Myocyte (in vitro differentiated cells): ENCODE results near the gene PEX10. TPM values are rescaled to one million over a fixed set of nuclear protein-coding genes. Genes with fewer than 3 reads are reported as not detected.

Experiments
- DNase-seq: peaks from one replicate; pipeline ENCODE4 v3.0.0-alpha.2; 2012; ENCODE audit warnings: low read depth
- total RNA-seq: library from RNA; depleted of rRNA; stranded (reverse); fragments of >200 nt; gene quantifications from 2 replicates; pipeline ENCODE4 v1.2.3, GENCODE V29; 2014

PEX10 gene
- total RNA-seq, 1 donor from 2014 or later = 54.4 TPM

DNA sequence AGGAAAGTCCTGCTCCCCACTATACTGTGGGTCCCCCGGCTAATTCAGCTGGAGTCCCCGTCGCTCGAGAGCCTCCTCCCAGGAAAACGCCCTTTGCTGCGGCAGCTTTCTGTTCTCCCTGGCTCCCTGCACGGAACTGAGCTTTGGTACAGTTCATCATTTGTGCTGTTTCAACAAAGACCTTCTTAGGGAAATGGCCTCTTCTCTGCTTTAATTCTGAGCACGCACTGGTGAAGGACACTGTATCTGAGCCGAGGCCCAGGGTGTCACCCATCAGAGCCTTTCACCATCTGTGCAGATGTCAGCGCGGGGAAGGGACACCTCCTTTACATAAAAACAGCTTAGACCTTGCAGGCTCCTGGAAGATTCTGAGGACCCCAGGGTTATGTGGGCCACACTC lies 13.5 kb upstream of the PEX10 start:
- DNase-seq = no peak

- no peak for DNase-seq
Observed at GRCh38 chr1:2422523-2422922, 10.2 kb upstream of the PEX10 start.

GRCh38 chr1:2419416-2419815 lies 7.1 kb upstream of the PEX10 start:
- no peak for DNase-seq

DNA sequence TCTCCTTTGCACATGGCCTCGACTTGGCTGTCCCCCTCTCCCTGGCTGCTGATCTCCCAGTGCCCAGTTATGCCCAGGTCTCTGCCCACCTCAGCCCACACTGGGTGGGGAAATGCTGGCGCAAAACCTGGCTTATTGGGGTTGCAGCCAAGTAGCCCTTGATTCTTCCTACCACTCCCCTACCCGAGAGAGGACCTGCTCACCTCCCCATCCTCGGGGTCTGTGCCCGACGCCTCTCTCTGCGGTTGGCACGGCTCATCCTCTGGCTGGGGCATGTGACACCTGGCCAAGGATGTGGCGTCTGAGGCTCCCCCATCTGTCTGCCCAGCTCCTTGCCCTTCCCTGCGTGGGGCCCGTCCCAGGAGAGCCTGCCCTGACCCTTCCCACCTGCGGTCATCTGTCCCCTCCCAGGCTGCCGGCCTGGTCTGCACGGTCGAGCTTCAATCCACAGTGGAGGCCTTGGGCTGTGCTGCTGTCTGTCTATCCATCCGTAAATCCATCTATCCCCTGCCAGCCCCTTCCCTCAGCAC lies 6.5 kb upstream of the PEX10 start:
- no peak for DNase-seq

GRCh38 chr1:2417833-2418225 lies 5.5 kb upstream of the PEX10 start:
- no peak for DNase-seq

DNA sequence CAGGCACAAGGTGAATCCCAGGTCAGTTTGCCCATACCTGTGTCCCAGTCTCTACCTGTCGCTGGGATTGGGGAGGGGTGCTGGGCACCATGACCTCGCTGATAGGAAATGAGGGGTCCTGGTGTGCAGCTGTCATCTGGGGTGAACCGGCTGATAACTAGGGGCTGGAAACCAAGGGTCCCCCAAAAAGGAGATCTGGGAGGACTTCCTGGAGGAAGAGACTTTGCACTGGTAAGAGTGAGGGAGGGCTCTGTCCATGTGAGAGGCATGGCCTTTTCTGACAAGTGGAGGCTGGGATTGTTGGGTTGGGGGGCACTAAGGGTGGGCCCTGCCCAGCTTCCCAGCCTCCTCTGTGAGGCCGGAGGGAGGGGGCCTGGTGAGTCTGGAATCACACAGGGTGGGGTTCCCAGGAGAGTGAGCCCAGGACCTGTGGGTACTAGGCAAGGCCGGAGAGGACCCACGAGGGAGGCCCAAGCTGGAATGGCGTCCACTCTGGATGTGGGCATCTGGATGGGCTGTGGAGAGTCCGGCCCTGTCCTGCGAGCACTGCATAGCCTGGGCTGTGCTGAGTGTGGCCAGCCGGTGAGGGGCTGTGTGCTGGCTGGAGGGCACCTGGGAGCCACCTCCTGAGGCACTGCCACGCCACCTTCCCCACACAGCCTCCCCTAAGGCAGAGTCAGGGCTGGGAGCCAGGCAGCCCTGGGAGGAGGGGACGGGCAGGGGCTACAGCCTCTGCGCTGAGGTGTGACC lies 4.9 kb upstream of the PEX10 start:
- no peak for DNase-seq

DNA sequence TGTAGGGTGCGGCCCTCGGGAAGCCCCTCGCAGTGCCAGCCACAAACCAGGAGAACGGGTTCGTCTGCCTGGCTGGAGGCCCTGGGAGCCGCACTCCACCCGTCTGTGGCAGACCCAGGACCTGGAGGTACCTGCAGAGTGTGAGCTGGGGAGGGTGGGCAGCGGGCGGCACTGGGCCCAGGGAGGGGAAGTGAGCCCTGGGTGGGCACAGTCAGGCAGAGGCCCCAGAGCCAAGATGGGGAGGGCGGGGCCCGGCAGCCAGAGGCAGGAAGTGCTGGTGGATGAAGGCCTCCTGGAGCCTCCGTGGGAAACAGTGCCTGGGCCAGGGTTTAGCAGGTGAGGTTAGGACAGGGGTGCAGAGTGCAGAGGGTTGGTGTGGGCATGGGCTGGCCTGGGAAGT lies 4.0 kb upstream of the PEX10 start:
- DNase-seq = no peak

- no peak for DNase-seq
Observed at GRCh38 chr1:2415801-2416208, 3.4 kb upstream of the PEX10 start.

GRCh38 chr1:2415337-2415736 lies 3.0 kb upstream of the PEX10 start:
- no peak for DNase-seq

DNA sequence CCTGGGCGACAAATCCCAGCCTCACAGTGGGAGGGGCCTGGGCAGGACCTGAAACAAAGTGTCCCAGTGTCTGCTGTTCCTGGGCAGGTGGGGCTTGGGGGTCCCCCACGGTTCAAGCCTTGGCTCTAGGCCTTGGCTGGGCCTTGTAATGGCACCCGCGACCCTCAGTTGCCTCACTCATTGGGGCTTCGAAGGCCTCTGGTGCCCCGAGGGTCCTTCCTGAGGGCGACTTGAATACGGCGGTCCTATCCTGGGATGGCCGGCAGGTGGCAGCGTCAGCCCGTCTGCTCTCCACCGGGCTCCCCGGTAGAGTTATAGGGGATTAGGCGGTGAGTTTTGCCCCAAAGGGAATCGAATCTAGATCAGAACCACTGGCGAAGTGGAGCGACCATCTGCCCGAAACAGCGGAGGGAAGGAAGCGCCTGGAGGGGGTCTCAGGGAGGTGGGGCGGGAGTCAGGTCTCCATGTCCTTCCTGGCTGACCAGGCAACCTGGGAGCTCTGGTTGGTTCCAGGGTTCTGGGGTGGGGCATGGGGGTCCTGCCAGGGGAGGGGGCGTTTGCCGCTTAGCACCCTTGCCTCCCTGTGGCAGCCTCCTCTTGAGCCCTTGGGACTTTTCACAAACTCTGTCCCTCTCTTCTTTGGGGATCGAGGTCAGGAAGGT lies 2.1 kb upstream of the PEX10 start:
- DNase-seq = peak; percentile 57

DNA sequence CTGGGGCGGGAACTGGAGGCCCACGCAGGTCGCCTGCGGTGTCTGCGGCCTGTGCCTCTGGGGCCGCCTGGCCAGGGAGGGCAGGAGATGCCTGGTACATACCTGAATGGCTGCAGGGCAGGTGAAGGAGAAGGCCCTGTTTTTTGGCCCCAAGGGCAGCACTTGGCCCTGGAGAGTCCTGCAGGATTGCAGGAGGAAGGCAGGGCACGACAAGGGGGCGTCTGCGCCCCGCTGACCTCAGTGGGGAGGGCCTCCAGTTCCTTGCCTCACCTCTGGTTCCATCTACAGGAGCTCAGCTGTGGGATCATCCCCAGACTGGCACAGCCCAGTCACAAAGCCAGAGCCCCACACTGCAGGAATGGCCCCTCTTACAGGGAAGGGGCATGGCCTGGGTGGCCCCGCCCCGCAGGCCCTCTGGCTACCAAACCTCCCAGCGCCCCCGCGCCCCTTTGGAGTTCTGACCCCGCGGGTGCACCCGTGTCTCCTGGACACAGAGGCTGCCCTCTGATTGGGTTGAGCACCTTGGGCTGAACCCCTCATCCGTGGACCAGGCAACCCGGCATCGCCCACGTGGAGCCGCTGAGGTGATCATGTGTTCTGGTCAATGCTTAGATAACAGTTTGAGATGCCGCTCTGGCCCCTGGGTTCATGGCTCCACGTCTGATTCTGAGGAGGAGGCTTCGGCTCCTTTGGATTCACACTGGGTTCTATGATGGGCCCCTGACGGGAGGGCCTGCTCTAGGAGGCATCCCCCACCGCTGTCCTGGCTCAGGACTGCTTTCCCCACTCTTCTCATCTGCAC lies 1.3 kb upstream of the PEX10 start:
- DNase-seq = no peak

DNA sequence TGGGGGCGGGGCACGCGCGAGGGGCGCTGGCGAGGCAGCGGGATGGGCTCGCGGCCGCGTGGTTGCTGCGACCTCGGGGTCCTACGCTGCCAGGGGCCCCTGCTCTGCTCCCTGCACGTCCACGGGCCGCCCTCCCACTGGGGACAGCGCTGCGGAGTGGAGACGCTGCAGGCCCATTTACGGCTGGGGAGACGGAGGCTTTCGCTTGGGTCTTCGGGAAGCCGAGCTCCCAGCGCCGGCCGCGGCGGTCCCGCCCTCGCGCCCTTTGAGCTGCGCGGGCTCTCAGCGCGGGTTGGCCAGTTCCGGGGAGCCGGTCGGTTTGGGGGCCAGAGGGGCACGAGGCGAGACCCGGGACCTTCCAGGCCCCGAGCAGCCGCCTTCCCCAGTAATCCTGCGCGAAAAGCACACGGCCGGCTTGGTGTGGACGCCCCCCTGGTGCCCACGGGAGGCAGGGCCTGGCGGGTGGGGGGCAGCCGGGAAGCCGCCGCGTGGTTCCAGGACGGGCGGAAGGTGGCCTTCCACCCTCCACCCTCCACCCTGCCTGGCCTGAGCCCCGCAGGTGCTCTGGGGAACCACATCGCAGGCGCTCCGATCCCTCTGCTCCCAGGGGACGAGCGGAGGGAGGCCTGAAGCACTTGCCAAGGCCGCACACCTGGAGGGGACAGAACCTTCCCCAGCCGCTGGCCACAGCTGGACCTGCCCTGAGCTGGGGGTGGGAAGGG lies 570 bp upstream of the PEX10 start:
- DNase-seq = no peak

DNA sequence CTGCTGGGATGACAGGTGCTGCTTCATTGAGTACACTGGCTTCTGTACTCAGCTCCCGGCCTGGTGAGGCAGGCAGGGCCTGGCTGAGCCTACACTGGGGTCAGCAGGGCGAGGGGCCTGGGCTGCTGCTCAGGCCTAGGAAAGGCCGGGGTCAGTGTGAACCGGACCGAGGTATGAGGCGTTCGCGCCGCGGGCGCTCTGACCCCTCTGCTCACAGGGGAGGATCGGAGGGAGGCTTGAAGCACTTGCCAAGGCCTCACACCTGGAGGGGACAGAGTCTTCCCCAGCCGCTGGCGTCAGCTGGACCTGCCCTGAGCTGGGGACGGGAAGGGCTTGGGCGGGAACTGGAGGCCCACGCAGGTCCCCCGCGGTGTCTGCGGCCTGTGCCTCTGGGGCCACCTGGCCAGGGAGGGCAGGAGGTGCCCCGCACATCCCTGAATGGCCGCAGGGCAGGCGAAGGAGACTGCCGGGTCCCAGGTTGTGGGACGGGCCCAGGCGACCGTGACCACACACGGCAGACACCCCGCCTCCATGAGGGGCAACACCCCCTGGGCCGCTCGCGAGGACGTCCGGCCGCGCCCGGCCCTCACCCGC lies 466 bp downstream of the PEX10 start:
- DNase-seq = no peak

DNA sequence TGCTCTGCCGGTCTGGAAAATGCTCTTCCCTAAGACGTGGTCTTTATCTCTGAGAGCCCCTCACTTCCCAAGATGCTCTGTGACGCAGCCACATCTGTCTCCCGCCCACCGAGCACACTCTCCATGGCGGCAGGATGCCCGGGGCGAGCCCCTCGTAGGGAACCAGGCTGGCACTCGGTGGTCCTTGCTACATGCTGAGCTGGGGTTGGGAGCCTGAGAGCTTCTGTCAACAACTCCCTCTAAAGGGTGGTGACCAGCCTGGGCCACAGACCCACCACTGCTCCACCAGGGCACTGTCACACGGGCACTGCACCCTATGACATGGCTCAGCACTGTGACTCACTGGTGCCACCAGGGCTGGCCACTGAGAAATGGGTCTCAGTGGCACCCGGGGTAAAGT lies 2.6 kb downstream of the PEX10 start:
- DNase-seq = no peak

DNA sequence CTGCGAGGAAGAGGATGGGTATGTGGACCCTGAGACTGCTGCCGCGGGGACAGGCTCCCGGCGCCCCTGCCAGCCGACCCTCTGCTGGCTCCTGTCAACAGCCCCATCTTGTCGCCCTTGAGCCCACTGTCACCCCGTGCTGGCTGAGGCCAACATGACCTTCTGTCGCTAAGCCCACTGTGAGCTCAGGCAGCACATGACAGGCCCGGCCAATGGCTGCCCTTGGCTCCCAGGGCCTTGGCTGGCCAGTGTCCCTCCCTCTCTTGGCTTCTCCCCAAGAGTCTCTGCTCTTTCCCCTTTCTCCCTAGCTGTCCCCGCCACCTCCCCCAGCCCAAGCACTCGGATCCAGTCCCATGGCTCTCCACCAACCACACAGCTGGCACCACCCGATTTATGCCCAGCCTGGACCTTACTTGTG lies 3.5 kb downstream of the PEX10 start:
- DNase-seq = no peak

DNA sequence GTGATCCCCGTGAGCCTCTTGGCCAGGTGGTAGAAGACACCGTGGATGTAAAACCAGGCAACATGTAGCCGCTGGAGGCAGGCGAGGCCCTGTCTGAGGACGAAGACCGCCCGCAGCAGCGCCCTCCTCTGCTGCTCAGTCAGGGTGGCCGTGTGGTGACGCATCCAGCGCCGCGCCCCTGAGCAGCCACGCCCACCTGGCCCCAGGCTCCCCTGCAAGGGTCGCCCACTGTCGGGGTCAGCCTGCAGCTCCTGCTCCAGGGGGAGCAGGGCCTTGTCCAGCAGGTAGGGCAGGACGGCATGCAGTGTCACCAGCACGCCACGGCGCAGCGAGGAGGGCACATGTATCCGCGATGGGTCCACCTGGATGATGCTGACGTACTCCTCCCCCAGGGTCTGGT lies 3.9 kb downstream of the PEX10 start:
- no peak for DNase-seq

GRCh38 chr1:2407991-2408275 lies 4.4 kb downstream of the PEX10 start:
- no peak for DNase-seq

DNA sequence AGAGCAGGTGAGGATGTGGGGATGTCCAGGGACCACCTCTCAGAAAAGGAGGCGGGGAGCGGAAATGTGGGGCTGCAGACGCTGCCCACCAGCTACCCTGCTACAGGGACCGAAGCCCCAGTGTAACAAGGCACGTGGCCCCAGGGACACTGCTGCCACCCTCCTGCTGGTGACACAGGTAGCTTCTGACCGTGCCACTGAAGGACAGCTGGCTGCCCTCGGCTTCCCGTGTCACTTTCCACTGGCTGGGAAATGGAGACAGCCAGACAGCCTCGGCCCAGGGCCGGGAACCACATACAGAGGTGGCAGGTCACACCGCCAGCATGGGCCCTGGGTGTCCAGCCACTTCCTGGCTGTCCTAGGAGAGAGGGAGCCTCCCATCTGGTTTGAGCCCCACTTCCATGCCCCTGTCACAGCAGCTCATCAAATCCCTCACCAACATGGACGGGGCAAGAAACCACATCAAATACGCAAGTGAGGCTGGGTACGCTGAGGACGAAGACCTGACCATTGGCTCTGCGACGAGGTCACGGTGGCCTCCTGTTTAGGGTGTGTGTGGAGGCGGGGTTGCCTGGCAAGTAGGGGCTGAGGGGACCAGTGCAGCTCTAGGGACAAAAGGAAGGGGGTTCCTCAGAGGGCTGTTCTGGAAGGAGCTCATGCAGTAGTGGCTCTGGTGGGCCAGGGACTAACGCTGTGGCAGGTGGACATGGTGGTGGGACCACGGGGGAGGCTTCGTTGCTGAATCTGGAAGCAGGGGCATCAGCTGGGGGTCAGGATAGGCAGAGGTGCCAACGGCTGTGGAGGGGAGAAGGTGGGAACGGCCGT lies 5.0 kb downstream of the PEX10 start:
- no peak for DNase-seq

DNA sequence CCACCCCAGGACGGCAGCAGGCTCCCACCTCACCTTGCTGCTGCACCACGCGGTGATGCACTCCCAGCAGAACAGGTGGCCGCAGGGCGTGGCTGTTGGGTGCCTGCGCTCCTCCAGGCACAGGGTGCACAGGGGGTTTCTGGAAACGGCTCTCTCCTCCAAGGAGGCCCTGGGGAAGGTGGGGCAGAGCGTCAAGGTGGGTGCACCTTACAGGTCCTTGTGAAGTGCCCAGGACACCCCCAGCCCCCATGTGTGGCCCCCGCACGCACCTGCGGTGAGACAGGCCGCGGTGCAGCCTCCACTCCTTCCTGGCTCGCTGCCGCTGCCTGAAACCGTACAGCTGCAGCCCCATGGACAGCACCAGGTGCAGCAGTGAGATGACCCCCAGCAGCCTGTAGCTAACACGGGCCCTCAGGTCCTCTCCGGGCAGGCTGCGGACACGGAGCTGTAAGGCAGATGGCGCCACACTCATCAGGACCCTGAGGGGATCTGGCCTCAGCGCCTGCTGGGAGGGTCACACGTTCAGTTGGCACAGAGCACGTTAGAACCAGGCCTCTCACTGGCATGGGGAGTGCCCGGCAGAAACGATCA lies 5.8 kb downstream of the PEX10 start:
- no peak for DNase-seq
